ENCODE measurements around the gene VEZF1. TPM values are rescaled to one million over a fixed set of nuclear protein-coding genes. Genes with fewer than 3 reads are reported as not detected.

The VEZF1 gene
- total RNA-seq, 1 experiment from 2014 or later: 77.7 TPM

GRCh38 chr17:58002154-58002948 lies 14.3 kb upstream of the VEZF1 start:
- H3K36me3 ChIP-seq (ENCODE audit: insufficient read depth, low read length, poor library complexity, severe bottlenecking): peaks cover 87% of the 10 kb centered on the region
- CTCF ChIA-PET: no interaction called here
- no peak overlapping the region for H3K4me3 ChIP-seq (ENCODE audit: low read depth, low read length, poor library complexity, severe bottlenecking)
- no peak for DNase-seq (ENCODE audit: low spot score)
- H3K27ac ChIP-seq (ENCODE audit: low read depth, low read length, poor library complexity, severe bottlenecking): no peak overlapping the region
- no TSS peak for BruUV-seq (replicated peaks)
- H3K4me1 ChIP-seq (ENCODE audit: insufficient read depth, low read length, poor library complexity, severe bottlenecking): peaks cover 63% of the 10 kb centered on the region
- H3K9me3 ChIP-seq (ENCODE audit: low read depth, low read length, poor library complexity, severe bottlenecking): no peaks in the 10 kb centered on the region
- TF ChIP-seq EZH2 (IDR thresholded peaks at IDR 0.05; ENCODE audit: borderline replicate concordance, low read depth, low read length, poor library complexity, severe bottlenecking): no peak
- no peak for TF ChIP-seq CTCF (conservative IDR thresholded peaks at IDR 0.05; ENCODE audit: low read depth, low read length)
- POLR2A ChIA-PET (ENCODE audit: low non-redundant PET): no interaction called here
- H3K27me3 ChIP-seq (replicated peaks; ENCODE audit: insufficient read depth, low read depth, low read length, poor library complexity): no peaks in the 10 kb centered on the region
- intact Hi-C loops (cut with micrococcal nuclease; ENCODE audit: unreplicated experiment): no loop called here

DNA sequence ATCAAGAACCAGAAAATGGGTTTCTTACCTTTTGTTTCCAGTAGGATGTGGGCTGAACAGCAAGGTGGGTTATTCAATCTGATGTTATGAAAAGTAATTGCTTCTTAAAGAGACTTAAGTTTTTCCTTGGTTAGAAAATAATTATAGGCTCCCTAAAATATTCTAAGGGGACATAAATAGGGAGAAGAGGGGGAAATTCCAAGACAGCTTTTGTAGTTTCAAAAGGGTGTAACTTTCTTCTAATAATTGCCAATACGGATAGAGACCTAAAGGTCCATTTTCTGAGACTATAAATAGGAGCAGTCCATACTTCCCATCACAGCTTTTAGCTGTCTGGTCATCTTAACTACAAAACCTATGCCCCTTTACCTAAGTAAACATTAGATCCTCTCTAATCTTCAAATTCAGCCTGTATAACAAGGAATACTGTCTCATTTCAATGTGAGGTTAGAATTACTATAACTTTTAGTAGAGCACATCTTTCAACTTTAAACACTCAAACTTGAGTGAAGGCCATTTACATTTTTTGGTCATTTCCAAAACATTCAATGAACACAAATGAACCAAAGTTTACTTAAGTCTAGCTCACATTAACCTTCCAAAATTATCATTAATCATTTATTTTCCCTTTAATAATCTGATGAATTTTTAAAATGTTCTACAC lies 13.5 kb upstream of the VEZF1 start:
- no TSS peak for BruUV-seq (replicated peaks)
- CTCF ChIA-PET: no interaction called here
- Histone ChIP-seq H3K36me3 (ENCODE audit: insufficient read depth, low read length, poor library complexity, severe bottlenecking) (peaks cover 95% of the 10 kb centered on the region), H3K9me3 (ENCODE audit: low read depth, low read length, poor library complexity, severe bottlenecking) (no peaks in the 10 kb centered on the region), H3K27ac (ENCODE audit: low read depth, low read length, poor library complexity, severe bottlenecking) (peak overlapping the region; percentile 32), H3K27me3 (replicated peaks; ENCODE audit: insufficient read depth, low read depth, low read length, poor library complexity) (no peaks in the 10 kb centered on the region), H3K4me3 (ENCODE audit: low read depth, low read length, poor library complexity, severe bottlenecking) (no peak overlapping the region), H3K4me1 (ENCODE audit: insufficient read depth, low read length, poor library complexity, severe bottlenecking) (peaks cover 63% of the 10 kb centered on the region)
- intact Hi-C loops (cut with micrococcal nuclease; ENCODE audit: unreplicated experiment): no loop called here
- TF ChIP-seq CTCF (conservative IDR thresholded peaks at IDR 0.05; ENCODE audit: low read depth, low read length) (no peak), EZH2 (IDR thresholded peaks at IDR 0.05; ENCODE audit: borderline replicate concordance, low read depth, low read length, poor library complexity, severe bottlenecking) (no peak)
- no peak for DNase-seq (ENCODE audit: low spot score)
- POLR2A ChIA-PET (ENCODE audit: low non-redundant PET): no interaction called here

GRCh38 chr17:57999496-58000017 lies 11.5 kb upstream of the VEZF1 start:
- CTCF ChIA-PET: interaction anchor here (0.5 to 1.8 kb wide), 9 partner anchors 10 to 328 kb away, joined by 3 to 32 read pairs (median 6); partner anchors contain the start of gene VEZF1
- BruUV-seq (replicated peaks): no TSS peak
- intact Hi-C loops (cut with micrococcal nuclease; ENCODE audit: unreplicated experiment): loop anchor here (1.0 kb wide), 1 partner anchor 141 kb away; no protein-coding TSS in a partner anchor
- Histone ChIP-seq H3K27ac (ENCODE audit: low read depth, low read length, poor library complexity, severe bottlenecking) (peak overlapping the region; percentile 32), H3K27me3 (replicated peaks; ENCODE audit: insufficient read depth, low read depth, low read length, poor library complexity) (no peaks in the 10 kb centered on the region), H3K36me3 (ENCODE audit: insufficient read depth, low read length, poor library complexity, severe bottlenecking) (peaks cover 78% of the 10 kb centered on the region), H3K9me3 (ENCODE audit: low read depth, low read length, poor library complexity, severe bottlenecking) (no peaks in the 10 kb centered on the region), H3K4me3 (ENCODE audit: low read depth, low read length, poor library complexity, severe bottlenecking) (no peak overlapping the region), H3K4me1 (ENCODE audit: insufficient read depth, low read length, poor library complexity, severe bottlenecking) (peaks cover 55% of the 10 kb centered on the region)
- TF ChIP-seq CTCF (conservative IDR thresholded peaks at IDR 0.05; ENCODE audit: low read depth, low read length) (peak; percentile 94), EZH2 (IDR thresholded peaks at IDR 0.05; ENCODE audit: borderline replicate concordance, low read depth, low read length, poor library complexity, severe bottlenecking) (no peak)
- peak; percentile 85 for DNase-seq (ENCODE audit: low spot score)
- POLR2A ChIA-PET (ENCODE audit: low non-redundant PET): no interaction called here

Measured in A673 (cell line).